HepG2 (cell line): ENCODE measurements around the gene STX8. TPM values are rescaled to one million over a fixed set of nuclear protein-coding genes. Genes with fewer than 3 reads are reported as not detected.

Experiments used
- BORCS8-MEF2B ChIP-seq: sonication (generic); formaldehyde crosslinking; IDR thresholded peaks from 2 replicates; pipeline ENCODE4 v1.8.0; 2022; ENCODE audit warnings: mild to moderate bottlenecking, missing genetic modification reagents
- GPBP1L1 ChIP-seq: sonication (generic); formaldehyde crosslinking; IDR thresholded peaks from 2 replicates; pipeline ENCODE4 v1.5.0; 2020; ENCODE audit warnings: mild to moderate bottlenecking, missing genetic modification reagents
- RBM22 ChIP-seq: fragments of 200-400 bp; formaldehyde crosslinking; optimal IDR thresholded peaks from 2 replicates; pipeline ENCODE3; 2017; ENCODE audit warnings: mild to moderate bottlenecking, low read length, moderate library complexity
- ZNF280B ChIP-seq: sonication (generic); formaldehyde crosslinking; IDR thresholded peaks from 2 replicates; pipeline ENCODE4 v1.5.0; 2020; ENCODE audit warnings: missing genetic modification reagents, mild to moderate bottlenecking, borderline replicate concordance
- polyA plus RNA-seq, 8 experiments: library from polyadenylated mRNA; depleted of rRNA in 3 of 8; stranded (reverse) in 7 of 8; unstranded in 1 of 8; fragments of >200 nt; fragmentation: Illumina TruSeq in 4 of 8; extraction: Trizol in 4 of 8; gene quantifications; 2 replicates each; pipeline versions ENCODE4 v1.2.1 to v1.2.3, GENCODE V29; 2011 to 2016; ENCODE audit warnings: low read depth in 4 of 8, missing spikeins in 1 of 8, mixed read lengths in 1 of 8; ENCODE audit not compliant: insufficient read depth in 1 of 8
- total RNA-seq, 5 experiments: library from RNA; depleted of rRNA; stranded (reverse); fragments of >200 nt; fragmentation: Illumina TruSeq; extraction: Trizol; gene quantifications; 2 replicates each; pipeline ENCODE4 v1.2.3, GENCODE V29; 2016; ENCODE audit warnings: low read depth in 1 of 5
- TF ChIP-seq, protein P1 (sequence below): sonication (generic); formaldehyde crosslinking; IDR thresholded peaks from 2 replicates; pipeline ENCODE4 v1.5.1; 2020; ENCODE audit warnings: mild to moderate bottlenecking, missing genetic modification reagents, moderate library complexity

Gene STX8
- total and polyA plus RNA-seq, 2 of the 13 experiments (the other 11 are each of a cell fraction or from before 2014, with no cell fraction given): 36.4 to 53.6 TPM

- TF ChIP-seq GPBP1L1 (CRISPR knock-in tag): no peak
- no peak for TF ChIP-seq BORCS8-MEF2B (CRISPR knock-in tag)
- TF ChIP-seq, protein P1, sequence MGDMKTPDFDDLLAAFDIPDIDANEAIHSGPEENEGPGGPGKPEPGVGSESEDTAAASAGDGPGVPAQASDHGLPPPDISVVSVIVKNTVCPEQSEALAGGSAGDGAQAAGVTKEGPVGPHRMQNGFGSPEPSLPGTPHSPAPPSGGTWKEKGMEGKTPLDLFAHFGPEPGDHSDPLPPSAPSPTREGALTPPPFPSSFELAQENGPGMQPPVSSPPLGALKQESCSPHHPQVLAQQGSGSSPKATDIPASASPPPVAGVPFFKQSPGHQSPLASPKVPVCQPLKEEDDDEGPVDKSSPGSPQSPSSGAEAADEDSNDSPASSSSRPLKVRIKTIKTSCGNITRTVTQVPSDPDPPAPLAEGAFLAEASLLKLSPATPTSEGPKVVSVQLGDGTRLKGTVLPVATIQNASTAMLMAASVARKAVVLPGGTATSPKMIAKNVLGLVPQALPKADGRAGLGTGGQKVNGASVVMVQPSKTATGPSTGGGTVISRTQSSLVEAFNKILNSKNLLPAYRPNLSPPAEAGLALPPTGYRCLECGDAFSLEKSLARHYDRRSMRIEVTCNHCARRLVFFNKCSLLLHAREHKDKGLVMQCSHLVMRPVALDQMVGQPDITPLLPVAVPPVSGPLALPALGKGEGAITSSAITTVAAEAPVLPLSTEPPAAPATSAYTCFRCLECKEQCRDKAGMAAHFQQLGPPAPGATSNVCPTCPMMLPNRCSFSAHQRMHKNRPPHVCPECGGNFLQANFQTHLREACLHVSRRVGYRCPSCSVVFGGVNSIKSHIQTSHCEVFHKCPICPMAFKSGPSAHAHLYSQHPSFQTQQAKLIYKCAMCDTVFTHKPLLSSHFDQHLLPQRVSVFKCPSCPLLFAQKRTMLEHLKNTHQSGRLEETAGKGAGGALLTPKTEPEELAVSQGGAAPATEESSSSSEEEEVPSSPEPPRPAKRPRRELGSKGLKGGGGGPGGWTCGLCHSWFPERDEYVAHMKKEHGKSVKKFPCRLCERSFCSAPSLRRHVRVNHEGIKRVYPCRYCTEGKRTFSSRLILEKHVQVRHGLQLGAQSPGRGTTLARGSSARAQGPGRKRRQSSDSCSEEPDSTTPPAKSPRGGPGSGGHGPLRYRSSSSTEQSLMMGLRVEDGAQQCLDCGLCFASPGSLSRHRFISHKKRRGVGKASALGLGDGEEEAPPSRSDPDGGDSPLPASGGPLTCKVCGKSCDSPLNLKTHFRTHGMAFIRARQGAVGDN (CRISPR knock-in tag): no peak
- no peak for TF ChIP-seq ZNF280B (CRISPR knock-in tag)
- TF ChIP-seq RBM22: no peak
Measured at GRCh38 chr17:9329251-9329921, 246.2 kb downstream of the STX8 start (continued).
